HCEC 1CT (cell line): ENCODE results near the gene SLC8A1.

Experiments
- DNase-seq: peaks from one replicate; pipeline ENCODE4 v3.0.0-alpha.2; 2017

Gene SLC8A1

GRCh38 chr2:40457837-40458236 is 5.9 kb upstream of the SLC8A1 start:
- peak; percentile 31 for DNase-seq

GRCh38 chr2:40457366-40457765 is 5.5 kb upstream of the SLC8A1 start:
- no peak for DNase-seq

GRCh38 chr2:40456926-40457325 is 5.0 kb upstream of the SLC8A1 start:
- no peak for DNase-seq

GRCh38 chr2:40455661-40456060 is 3.8 kb upstream of the SLC8A1 start:
- DNase-seq: peak; percentile 41

- DNase-seq: no peak
Measured at GRCh38 chr2:40454321-40454720, 2.4 kb upstream of the SLC8A1 start.

- no peak for DNase-seq
Measured at GRCh38 chr2:40452786-40453185, 896 bp upstream of the SLC8A1 start.

- DNase-seq: peak; percentile 87
Measured at GRCh38 chr2:40450796-40451430, 977 bp downstream of the SLC8A1 start.

GRCh38 chr2:40450066-40450795 is 1.7 kb downstream of the SLC8A1 start:
- peak; percentile 52 for DNase-seq

- DNase-seq: peak; percentile 68
Measured at GRCh38 chr2:40448476-40449079, 3.3 kb downstream of the SLC8A1 start.

GRCh38 chr2:40445467-40445866 is 6.4 kb downstream of the SLC8A1 start:
- no peak for DNase-seq

GRCh38 chr2:40440835-40441234 is 11.1 kb downstream of the SLC8A1 start:
- DNase-seq: no peak

GRCh38 chr2:40439473-40439872 is 12.4 kb downstream of the SLC8A1 start:
- peak; percentile 61 for DNase-seq

- DNase-seq: peak; percentile 69
Measured at GRCh38 chr2:40436093-40436475, 15.8 kb downstream of the SLC8A1 start.

GRCh38 chr2:40435426-40436092 is 16.3 kb downstream of the SLC8A1 start:
- DNase-seq: no peak

GRCh38 chr2:40434731-40435271 is 17.1 kb downstream of the SLC8A1 start:
- peak; percentile 98 for DNase-seq

GRCh38 chr2:40433736-40434135 is 18.2 kb downstream of the SLC8A1 start:
- DNase-seq: no peak

- no peak for DNase-seq
Measured at GRCh38 chr2:40432921-40433483, 18.9 kb downstream of the SLC8A1 start.

GRCh38 chr2:40431600-40431955 is 20.3 kb downstream of the SLC8A1 start:
- DNase-seq: peak; percentile 90

GRCh38 chr2:40430776-40431599 is 20.9 kb downstream of the SLC8A1 start:
- no peak for DNase-seq

- no peak for DNase-seq
Measured at GRCh38 chr2:40428439-40428838, 23.5 kb downstream of the SLC8A1 start.

- no peak for DNase-seq
Measured at GRCh38 chr2:40421631-40422297, 30.1 kb downstream of the SLC8A1 start.

GRCh38 chr2:40420478-40420877 is 31.4 kb downstream of the SLC8A1 start:
- no peak for DNase-seq
